ENCODE measurements around the gene RRP9.

Gene RRP9

DNA sequence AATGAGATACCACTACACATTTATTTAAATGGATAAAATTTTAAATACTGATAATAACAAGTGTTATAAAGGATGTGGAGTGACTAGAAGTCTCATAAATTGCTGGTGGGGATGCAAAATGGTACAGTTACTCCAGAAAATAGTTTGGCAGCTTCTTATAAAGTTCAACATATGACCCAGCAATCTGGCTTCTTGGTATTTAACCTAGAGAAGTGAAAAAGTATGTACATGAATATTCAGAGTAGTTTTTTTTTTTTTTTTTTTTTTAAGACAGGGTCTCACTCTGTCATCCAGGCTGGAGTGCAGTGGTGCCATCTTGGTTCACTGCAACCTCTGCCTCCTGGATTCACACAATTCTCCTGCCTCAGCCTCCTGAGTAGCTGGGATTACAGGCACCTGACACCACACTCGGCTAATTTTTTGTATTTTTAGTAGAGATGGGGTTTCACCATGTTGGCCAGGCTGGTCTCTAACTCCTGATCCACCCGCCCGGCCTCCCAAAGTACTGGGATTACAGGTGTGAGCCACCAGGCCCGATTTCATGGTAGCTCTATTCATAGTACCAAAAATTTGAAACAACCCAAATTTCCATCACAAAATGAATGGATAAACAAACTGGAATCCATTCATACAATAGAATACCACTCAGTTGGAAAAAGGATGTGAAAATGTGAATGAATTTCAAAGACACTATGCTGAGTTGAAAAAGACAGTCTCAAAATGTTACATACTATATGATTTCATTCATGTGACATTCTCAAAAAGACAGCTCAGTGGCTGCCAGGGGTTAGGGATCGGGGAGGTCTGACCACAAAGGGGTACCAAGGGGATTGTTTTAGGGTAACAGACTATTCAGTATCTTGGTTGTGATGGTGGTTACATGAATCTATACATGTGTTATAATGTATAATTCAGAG is 14.4 kb downstream of the RRP9 start:
- no peak overlapping the region for H3K4me2 ChIP-seq (ENCODE audit: low read length)

DNA sequence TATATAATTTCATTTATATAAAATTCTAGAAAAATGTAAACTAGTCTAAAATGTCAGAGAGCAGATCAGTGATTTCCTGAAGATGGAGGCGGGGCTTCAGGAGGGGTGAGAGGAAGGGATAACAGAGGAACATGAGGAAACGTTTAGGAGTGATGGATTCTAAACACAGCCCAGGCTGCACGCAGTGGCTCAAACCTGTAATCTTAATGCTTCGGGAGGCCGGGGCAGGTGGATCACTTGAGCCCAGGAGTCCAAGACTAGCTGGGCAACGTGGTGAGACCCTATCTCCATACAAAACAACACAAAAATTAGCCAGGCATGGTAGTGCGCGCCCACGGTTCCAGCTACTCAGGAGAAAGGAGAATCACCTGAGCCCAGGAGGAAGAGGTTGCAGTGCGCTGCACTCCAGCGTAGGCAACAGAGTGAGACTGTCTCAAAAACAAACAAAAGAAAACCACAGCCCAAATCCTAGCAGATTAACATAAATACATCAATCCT is 20.6 kb downstream of the RRP9 start:
- Histone ChIP-seq H3K36me3 (ENCODE audit: insufficient read depth, low read length) (no peaks in the 10 kb centered on the region), H3F3A (ENCODE audit: insufficient read depth, low read length) (no peaks in the 10 kb centered on the region), H3K79me2 (ENCODE audit: insufficient read depth, low read length) (no peaks in the 10 kb centered on the region), H3K9me2 (ENCODE audit: low read depth, low read length) (no peaks in the 10 kb centered on the region), H3K27ac (ENCODE audit: low read depth, low read length, poor library complexity, severe bottlenecking) (no peak overlapping the region), H3K4me2 (ENCODE audit: low read length) (no peak overlapping the region), H3K9ac (ENCODE audit: low read length) (no peak overlapping the region), H3K4me3 (ENCODE audit: low read depth, low read length, poor library complexity, severe bottlenecking) (no peak overlapping the region), H3K4me1 (ENCODE audit: insufficient read depth, low read length, severe bottlenecking) (no peaks in the 10 kb centered on the region), H2AFZ (ENCODE audit: low read length) (no peak overlapping the region), H3K9me3 (ENCODE audit: low read length) (no peaks in the 10 kb centered on the region), H3K27me3 (ENCODE audit: insufficient read depth, low read length) (no peaks in the 10 kb centered on the region), H4K20me1 (ENCODE audit: insufficient read depth, low read length) (no peaks in the 10 kb centered on the region)
- TF ChIP-seq, protein P1, sequence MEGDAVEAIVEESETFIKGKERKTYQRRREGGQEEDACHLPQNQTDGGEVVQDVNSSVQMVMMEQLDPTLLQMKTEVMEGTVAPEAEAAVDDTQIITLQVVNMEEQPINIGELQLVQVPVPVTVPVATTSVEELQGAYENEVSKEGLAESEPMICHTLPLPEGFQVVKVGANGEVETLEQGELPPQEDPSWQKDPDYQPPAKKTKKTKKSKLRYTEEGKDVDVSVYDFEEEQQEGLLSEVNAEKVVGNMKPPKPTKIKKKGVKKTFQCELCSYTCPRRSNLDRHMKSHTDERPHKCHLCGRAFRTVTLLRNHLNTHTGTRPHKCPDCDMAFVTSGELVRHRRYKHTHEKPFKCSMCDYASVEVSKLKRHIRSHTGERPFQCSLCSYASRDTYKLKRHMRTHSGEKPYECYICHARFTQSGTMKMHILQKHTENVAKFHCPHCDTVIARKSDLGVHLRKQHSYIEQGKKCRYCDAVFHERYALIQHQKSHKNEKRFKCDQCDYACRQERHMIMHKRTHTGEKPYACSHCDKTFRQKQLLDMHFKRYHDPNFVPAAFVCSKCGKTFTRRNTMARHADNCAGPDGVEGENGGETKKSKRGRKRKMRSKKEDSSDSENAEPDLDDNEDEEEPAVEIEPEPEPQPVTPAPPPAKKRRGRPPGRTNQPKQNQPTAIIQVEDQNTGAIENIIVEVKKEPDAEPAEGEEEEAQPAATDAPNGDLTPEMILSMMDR (IDR thresholded peaks at IDR 0.05; ENCODE audit: low read length): no peak
- TF ChIP-seq EZH2 (IDR thresholded peaks at IDR 0.05; ENCODE audit: borderline replicate concordance, low read length): no peak

More for the DNA sequence above, 14.4 kb downstream of the RRP9 start:
- H3K9me3 ChIP-seq (ENCODE audit: low read length): no peaks in the 10 kb centered on the region
- H3F3A ChIP-seq (ENCODE audit: insufficient read depth, low read length): no peaks in the 10 kb centered on the region
- no peak overlapping the region for H3K27ac ChIP-seq (ENCODE audit: low read depth, low read length, poor library complexity, severe bottlenecking)
- no peak for TF ChIP-seq EZH2 (IDR thresholded peaks at IDR 0.05; ENCODE audit: borderline replicate concordance, low read length)
- TF ChIP-seq, protein P1 (IDR thresholded peaks at IDR 0.05; ENCODE audit: low read length): no peak
- 0 out of 2 replicates have a peak, but pooled peaks cover under 1% of the 10 kb centered on the region for H3K36me3 ChIP-seq (ENCODE audit: insufficient read depth, low read length)
- no peak overlapping the region for H3K9ac ChIP-seq (ENCODE audit: low read length)
- no peak overlapping the region for H2AFZ ChIP-seq (ENCODE audit: low read length)
- H3K4me1 ChIP-seq (ENCODE audit: insufficient read depth, low read length, severe bottlenecking): no peaks in the 10 kb centered on the region
- H3K27me3 ChIP-seq (ENCODE audit: insufficient read depth, low read length): no peaks in the 10 kb centered on the region
- no peaks in the 10 kb centered on the region for H3K9me2 ChIP-seq (ENCODE audit: low read depth, low read length)
- H3K79me2 ChIP-seq (ENCODE audit: insufficient read depth, low read length): no peaks in the 10 kb centered on the region
- no peak overlapping the region for H3K4me3 ChIP-seq (ENCODE audit: low read depth, low read length, poor library complexity, severe bottlenecking)
- no peaks in the 10 kb centered on the region for H4K20me1 ChIP-seq (ENCODE audit: insufficient read depth, low read length)

DNA sequence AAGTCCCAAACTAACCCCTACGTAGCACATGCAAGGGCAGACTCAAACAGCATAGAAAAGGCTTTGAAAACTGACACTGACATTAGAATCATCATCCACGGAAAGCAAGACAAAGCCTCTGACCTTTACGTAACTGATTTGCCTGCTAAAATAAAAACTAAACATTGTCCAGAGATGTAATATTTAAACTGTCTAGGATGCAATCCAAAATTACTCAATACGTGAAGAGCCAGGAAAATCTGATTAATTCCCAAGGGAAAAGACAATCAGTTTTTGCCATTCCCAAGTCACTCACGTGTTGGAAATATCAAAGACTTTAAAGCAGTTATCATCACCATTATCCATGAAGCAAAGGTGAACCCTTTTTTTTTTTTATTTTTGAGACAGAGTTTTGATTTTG is 25.3 kb downstream of the RRP9 start:
- H3K9ac ChIP-seq (ENCODE audit: low read length): no peak overlapping the region
- H3K79me2 ChIP-seq (ENCODE audit: insufficient read depth, low read length): no peaks in the 10 kb centered on the region
- H3K4me1 ChIP-seq (ENCODE audit: insufficient read depth, low read length, severe bottlenecking): no peaks in the 10 kb centered on the region
- H3K27ac ChIP-seq (ENCODE audit: low read depth, low read length, poor library complexity, severe bottlenecking): no peak overlapping the region
- H3K4me2 ChIP-seq (ENCODE audit: low read length): no peak overlapping the region
- TF ChIP-seq EZH2 (IDR thresholded peaks at IDR 0.05; ENCODE audit: borderline replicate concordance, low read length): no peak
- TF ChIP-seq, protein P1 (IDR thresholded peaks at IDR 0.05; ENCODE audit: low read length): no peak
- H4K20me1 ChIP-seq (ENCODE audit: insufficient read depth, low read length): no peaks in the 10 kb centered on the region
- no peaks in the 10 kb centered on the region for H3F3A ChIP-seq (ENCODE audit: insufficient read depth, low read length)
- no peak overlapping the region for H2AFZ ChIP-seq (ENCODE audit: low read length)
- H3K9me3 ChIP-seq (ENCODE audit: low read length): no peaks in the 10 kb centered on the region
- no peaks in the 10 kb centered on the region for H3K27me3 ChIP-seq (ENCODE audit: insufficient read depth, low read length)
- no peaks in the 10 kb centered on the region for H3K36me3 ChIP-seq (ENCODE audit: insufficient read depth, low read length)
- H3K9me2 ChIP-seq (ENCODE audit: low read depth, low read length): no peaks in the 10 kb centered on the region
- H3K4me3 ChIP-seq (ENCODE audit: low read depth, low read length, poor library complexity, severe bottlenecking): no peak overlapping the region

Measured in OCI-LY1 (cell line).